Ascending aorta (tissue), 2 donors: Measurements from ENCODE around the gene CISTR. TPM values are rescaled to one million over a fixed set of nuclear protein-coding genes. Genes with fewer than 3 reads are reported as not detected.
"Not testable (repeated sequence)": the region's sequence is repeated elsewhere in the genome, so short reads cannot be mapped to it uniquely, and the experiment has no call there.

Experiments used
- DNase-seq, 2 donors: peaks; one replicate each; pipeline ENCODE4 v3.0.0-alpha.2; 2019; ENCODE audit warnings: low spot score in 2 of 2
- H3K27ac ChIP-seq, 2 donors: fragments of 200-600 bp; sonication (generic); one replicate each; pipeline ENCODE4 v1.5.1; 2016 to 2017; ENCODE audit warnings: mild to moderate bottlenecking in 1 of 2
- H3K27me3 ChIP-seq: fragments of 200-600 bp; sonication (generic); one replicate; pipeline ENCODE4 v1.5.1; 2017
- H3K36me3 ChIP-seq, 2 donors: fragments of 200-600 bp; sonication (generic); one replicate each; pipeline ENCODE4 v1.5.1; 2016
- H3K4me1 ChIP-seq, 2 donors: fragments of 200-600 bp; sonication (generic); one replicate each; pipeline ENCODE4 v1.5.1; 2016 to 2017; ENCODE audit warnings: mild to moderate bottlenecking in 1 of 2
- H3K4me3 ChIP-seq, 2 donors: fragments of 200-600 bp; sonication (generic); one replicate each; pipeline ENCODE4 v1.5.1; 2016 to 2017; ENCODE audit warnings: mild to moderate bottlenecking in 1 of 2
- H3K9me3 ChIP-seq, 2 donors: fragments of 200-600 bp; sonication (generic); one replicate each; pipeline ENCODE4 v1.5.1; 2016
- CTCF ChIP-seq, 3 experiments: fragments of 200-600 bp in 2 of 3; fragments of 450-650 bp in 1 of 3; sonication (generic) in 2 of 3; IDR thresholded peaks; one replicate each; pipeline ENCODE4 v1.5.1; 2016 to 2019; ENCODE audit warnings: antibody characterized with exemption in 3 of 3, mild to moderate bottlenecking in 1 of 3, moderate library complexity in 1 of 3
- intact Hi-C: fragments of 100-400 bp; cut with DNase I; formaldehyde crosslinking; loops from one replicate; pipeline ENCODE4 v1.15.1; 2023
- total RNA-seq: library from RNA; depleted of rRNA; stranded (reverse); fragments of >200 nt; gene quantifications from one replicate; pipeline ENCODE4 v1.1.0, GENCODE V29; 2016

Gene CISTR
- total RNA-seq, 1 donor from 2014 or later, result not detected

- H3K4me1 ChIP-seq, result no peaks in the 10 kb centered on the region
- H3K36me3 ChIP-seq, result no peaks in the 10 kb centered on the region
- peak in 1 of 2 donors; percentile 72 for DNase-seq
- H3K27ac ChIP-seq, result peak overlapping the region; percentile 45 to 65
- no peak overlapping the region for H3K4me3 ChIP-seq
- H3K9me3 ChIP-seq, result no peaks in the 10 kb centered on the region
- intact Hi-C loops, result no loop called here
- H3K27me3 ChIP-seq, result no peaks in the 10 kb centered on the region
- TF ChIP-seq CTCF (IDR thresholded peaks at IDR 0.05), result no peak
Measured at GRCh38 chr12:53775478-53776145, 23.8 kb upstream of the CISTR start.

- intact Hi-C loops, result no loop called here
- Histone ChIP-seq H3K9me3 (no peaks in the 10 kb centered on the region), H3K27me3 (no peaks in the 10 kb centered on the region), H3K4me3 (no peak overlapping the region), H3K4me1 (no peaks in the 10 kb centered on the region), H3K36me3 (no peaks in the 10 kb centered on the region), H3K27ac (no peak overlapping the region)
- no peak for TF ChIP-seq CTCF (IDR thresholded peaks at IDR 0.05)
- DNase-seq, result no peak
Measured at GRCh38 chr12:53770281-53770680, 18.5 kb upstream of the CISTR start.

- no peak for TF ChIP-seq CTCF (IDR thresholded peaks at IDR 0.05)
- Histone ChIP-seq H3K4me3 (no peak overlapping the region), H3K27ac (no peak overlapping the region), H3K9me3 (no peaks in the 10 kb centered on the region), H3K4me1 (no peaks in the 10 kb centered on the region), H3K27me3 (no peaks in the 10 kb centered on the region), H3K36me3 (no peaks in the 10 kb centered on the region)
- intact Hi-C loops, result no loop called here
- no peak for DNase-seq
Measured at GRCh38 chr12:53768976-53769375, 17.2 kb upstream of the CISTR start.

- Histone ChIP-seq H3K4me3 (no peak overlapping the region), H3K4me1 (no peaks in the 10 kb centered on the region), H3K27ac (no peak overlapping the region), H3K36me3 (no peaks in the 10 kb centered on the region), H3K27me3 (no peaks in the 10 kb centered on the region), H3K9me3 (no peaks in the 10 kb centered on the region)
- intact Hi-C loops, result no loop called here
- TF ChIP-seq CTCF (IDR thresholded peaks at IDR 0.05), result no peak
- DNase-seq, result no peak
Measured at GRCh38 chr12:53766881-53767280, 15.1 kb upstream of the CISTR start.

GRCh38 chr12:53765891-53766290 is 14.1 kb upstream of the CISTR start:
- no peak for TF ChIP-seq CTCF (IDR thresholded peaks at IDR 0.05)
- Histone ChIP-seq H3K4me3 (no peak overlapping the region), H3K27me3 (no peaks in the 10 kb centered on the region), H3K9me3 (no peaks in the 10 kb centered on the region), H3K4me1 (no peaks in the 10 kb centered on the region), H3K36me3 (no peaks in the 10 kb centered on the region), H3K27ac (no peak overlapping the region)
- intact Hi-C loops, result no loop called here
- no peak for DNase-seq

- H3K27me3 ChIP-seq, result no peaks in the 10 kb centered on the region
- no peak overlapping the region for H3K27ac ChIP-seq
- no peak overlapping the region for H3K4me3 ChIP-seq
- H3K36me3 ChIP-seq, result no peaks in the 10 kb centered on the region
- H3K4me1 ChIP-seq, result no peaks in the 10 kb centered on the region
- no peak for DNase-seq
- H3K9me3 ChIP-seq, result no peaks in the 10 kb centered on the region
- intact Hi-C loops, result no loop called here
- no peak for TF ChIP-seq CTCF (IDR thresholded peaks at IDR 0.05)
Measured at GRCh38 chr12:53764615-53765014, 12.8 kb upstream of the CISTR start.

GRCh38 chr12:53762793-53763192 is 11.0 kb upstream of the CISTR start:
- H3K36me3 ChIP-seq, H3K27me3 ChIP-seq, H3K9me3 ChIP-seq, H3K4me1 ChIP-seq, H3K4me3 ChIP-seq, DNase-seq, intact Hi-C loops, H3K27ac ChIP-seq: not testable (repeated sequence)
